ENCODE data around the gene OTOP1. TPM values are rescaled to one million over a fixed set of nuclear protein-coding genes. Genes with fewer than 3 reads are reported as not detected.
A peak's percentile ranks its signal among the peaks of the same experiment; 100 is the strongest.
"Not testable (repeated sequence)": the region's sequence is repeated elsewhere in the genome, so short reads cannot be mapped to it uniquely, and the experiment has no call there.

The OTOP1 gene
- total RNA-seq, 1 donor from 2014 or later = not detected

- DNase-seq (ENCODE audit: low spot score) = no peak
- Mint-ChIP-seq H3K4me3 (ENCODE audit: unreplicated experiment) (no peak overlapping the region), H3K27me3 (ENCODE audit: unreplicated experiment) (peaks cover 1% of the 10 kb centered on the region), H3K36me3 (ENCODE audit: low read depth, unreplicated experiment) (peaks cover 12% of the 10 kb centered on the region), H3K4me1 (ENCODE audit: unreplicated experiment) (no peaks in the 10 kb centered on the region), H3K9me3 (ENCODE audit: unreplicated experiment) (no peaks in the 10 kb centered on the region), H3K27ac (ENCODE audit: unreplicated experiment) (no peak overlapping the region)
- TF ChIP-seq CTCF (IDR thresholded peaks at IDR 0.05; ENCODE audit: unreplicated experiment) = no peak
Observed at GRCh38 chr4:4269331-4269731, 42.6 kb upstream of the OTOP1 start.

- no peak overlapping the region for H3K4me3 Mint-ChIP-seq (ENCODE audit: unreplicated experiment)
- H3K36me3 Mint-ChIP-seq (ENCODE audit: low read depth, unreplicated experiment) = peaks cover 10% of the 10 kb centered on the region
- no peaks in the 10 kb centered on the region for H3K9me3 Mint-ChIP-seq (ENCODE audit: unreplicated experiment)
- no peaks in the 10 kb centered on the region for H3K4me1 Mint-ChIP-seq (ENCODE audit: unreplicated experiment)
- no peak for DNase-seq (ENCODE audit: low spot score)
- peaks cover 1% of the 10 kb centered on the region for H3K27me3 Mint-ChIP-seq (ENCODE audit: unreplicated experiment)
- H3K27ac Mint-ChIP-seq (ENCODE audit: unreplicated experiment) = no peak overlapping the region
- no peak for TF ChIP-seq CTCF (IDR thresholded peaks at IDR 0.05; ENCODE audit: unreplicated experiment)
Observed at GRCh38 chr4:4268776-4269175, 42.0 kb upstream of the OTOP1 start.

- Mint-ChIP-seq H3K27me3 (ENCODE audit: unreplicated experiment) (no peaks in the 10 kb centered on the region), H3K36me3 (ENCODE audit: low read depth, unreplicated experiment) (peaks cover 10% of the 10 kb centered on the region), H3K4me3 (ENCODE audit: unreplicated experiment) (no peak overlapping the region), H3K4me1 (ENCODE audit: unreplicated experiment) (no peaks in the 10 kb centered on the region), H3K27ac (ENCODE audit: unreplicated experiment) (no peak overlapping the region), H3K9me3 (ENCODE audit: unreplicated experiment) (no peaks in the 10 kb centered on the region)
- TF ChIP-seq CTCF (IDR thresholded peaks at IDR 0.05; ENCODE audit: unreplicated experiment) = no peak
- DNase-seq (ENCODE audit: low spot score) = no peak
Observed at GRCh38 chr4:4267981-4268380, 41.3 kb upstream of the OTOP1 start.

GRCh38 chr4:4260185-4260751 is 33.5 kb upstream of the OTOP1 start:
- no peaks in the 10 kb centered on the region for H3K27me3 Mint-ChIP-seq (ENCODE audit: unreplicated experiment)
- DNase-seq (ENCODE audit: low spot score) = no peak
- no peaks in the 10 kb centered on the region for H3K9me3 Mint-ChIP-seq (ENCODE audit: unreplicated experiment)
- H3K4me3 Mint-ChIP-seq (ENCODE audit: unreplicated experiment) = no peak overlapping the region
- no peak for TF ChIP-seq CTCF (IDR thresholded peaks at IDR 0.05; ENCODE audit: unreplicated experiment)
- no peaks in the 10 kb centered on the region for H3K4me1 Mint-ChIP-seq (ENCODE audit: unreplicated experiment)
- no peak overlapping the region for H3K27ac Mint-ChIP-seq (ENCODE audit: unreplicated experiment)
- H3K36me3 Mint-ChIP-seq (ENCODE audit: low read depth, unreplicated experiment) = no peaks in the 10 kb centered on the region

GRCh38 chr4:4259484-4260100 is 32.9 kb upstream of the OTOP1 start:
- H3K27me3 Mint-ChIP-seq (ENCODE audit: unreplicated experiment) = no peaks in the 10 kb centered on the region
- TF ChIP-seq CTCF (IDR thresholded peaks at IDR 0.05; ENCODE audit: unreplicated experiment) = no peak
- no peaks in the 10 kb centered on the region for H3K4me1 Mint-ChIP-seq (ENCODE audit: unreplicated experiment)
- no peaks in the 10 kb centered on the region for H3K36me3 Mint-ChIP-seq (ENCODE audit: low read depth, unreplicated experiment)
- no peak for DNase-seq (ENCODE audit: low spot score)
- H3K4me3 Mint-ChIP-seq (ENCODE audit: unreplicated experiment) = no peak overlapping the region
- no peaks in the 10 kb centered on the region for H3K9me3 Mint-ChIP-seq (ENCODE audit: unreplicated experiment)
- H3K27ac Mint-ChIP-seq (ENCODE audit: unreplicated experiment) = no peak overlapping the region

GRCh38 chr4:4257705-4258104 is 31.0 kb upstream of the OTOP1 start:
- H3K27me3 Mint-ChIP-seq (ENCODE audit: unreplicated experiment); H3K4me3 Mint-ChIP-seq (ENCODE audit: unreplicated experiment); H3K4me1 Mint-ChIP-seq (ENCODE audit: unreplicated experiment); H3K9me3 Mint-ChIP-seq (ENCODE audit: unreplicated experiment); H3K36me3 Mint-ChIP-seq (ENCODE audit: low read depth, unreplicated experiment); DNase-seq (ENCODE audit: low spot score): not testable (repeated sequence)
- H3K27ac Mint-ChIP-seq (ENCODE audit: unreplicated experiment) = peak overlapping the region; percentile 74

Measured in endothelial cell (in vitro differentiated cells).